IPS-11a (cell line): ENCODE results near the gene MAEA.
A peak's percentile ranks its signal among the peaks of the same experiment; 100 is the strongest.

Experiments used
- H3K4me3 ChIP-seq: one replicate; pipeline ENCODE4 v1.5.1; 2013; ENCODE audit warnings: low read depth, low read length, control low read depth

MAEA gene

GRCh38 chr4:1289207-1290164 is at the start of gene MAEA:
Gene MAEA, plus strand, starts transcription at chr4:1289891. Its CDS starts 23 bp downstream, at chr4:1289914.
- peak within 1 kb of the TSS; percentile 85 for H3K4me3 ChIP-seq

GRCh38 chr4:1239950-1240307 is 49.8 kb upstream of the MAEA start:
- no peak overlapping the region for H3K4me3 ChIP-seq

- H3K4me3 ChIP-seq = no peak overlapping the region
Observed at GRCh38 chr4:1240721-1241465, 48.8 kb upstream of the MAEA start.

DNA sequence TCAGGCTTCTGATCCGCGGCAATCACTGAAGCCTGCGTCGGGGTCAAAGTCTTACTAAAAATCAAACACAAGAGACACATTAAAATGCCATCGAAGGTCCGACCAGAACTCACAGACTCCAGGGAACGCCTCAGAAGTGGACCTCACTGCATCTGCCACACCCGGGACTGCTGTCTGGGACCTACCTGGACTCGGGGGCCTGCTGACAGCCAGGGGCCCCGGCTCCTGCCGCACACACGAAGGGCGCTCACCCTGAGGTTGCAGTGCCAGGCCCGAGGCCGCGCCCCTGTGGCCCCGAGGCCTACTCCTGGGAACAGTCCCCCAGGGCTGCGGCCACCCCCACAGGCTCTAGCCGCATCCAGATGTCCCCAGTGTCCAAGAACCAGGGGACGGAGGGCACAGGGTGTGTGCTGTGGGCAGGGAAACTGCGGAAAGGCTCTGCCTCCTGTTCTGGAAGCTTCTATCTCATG is 48.2 kb upstream of the MAEA start:
- no peak overlapping the region for H3K4me3 ChIP-seq

GRCh38 chr4:1241936-1242505 is 47.7 kb upstream of the MAEA start:
- no peak overlapping the region for H3K4me3 ChIP-seq

DNA sequence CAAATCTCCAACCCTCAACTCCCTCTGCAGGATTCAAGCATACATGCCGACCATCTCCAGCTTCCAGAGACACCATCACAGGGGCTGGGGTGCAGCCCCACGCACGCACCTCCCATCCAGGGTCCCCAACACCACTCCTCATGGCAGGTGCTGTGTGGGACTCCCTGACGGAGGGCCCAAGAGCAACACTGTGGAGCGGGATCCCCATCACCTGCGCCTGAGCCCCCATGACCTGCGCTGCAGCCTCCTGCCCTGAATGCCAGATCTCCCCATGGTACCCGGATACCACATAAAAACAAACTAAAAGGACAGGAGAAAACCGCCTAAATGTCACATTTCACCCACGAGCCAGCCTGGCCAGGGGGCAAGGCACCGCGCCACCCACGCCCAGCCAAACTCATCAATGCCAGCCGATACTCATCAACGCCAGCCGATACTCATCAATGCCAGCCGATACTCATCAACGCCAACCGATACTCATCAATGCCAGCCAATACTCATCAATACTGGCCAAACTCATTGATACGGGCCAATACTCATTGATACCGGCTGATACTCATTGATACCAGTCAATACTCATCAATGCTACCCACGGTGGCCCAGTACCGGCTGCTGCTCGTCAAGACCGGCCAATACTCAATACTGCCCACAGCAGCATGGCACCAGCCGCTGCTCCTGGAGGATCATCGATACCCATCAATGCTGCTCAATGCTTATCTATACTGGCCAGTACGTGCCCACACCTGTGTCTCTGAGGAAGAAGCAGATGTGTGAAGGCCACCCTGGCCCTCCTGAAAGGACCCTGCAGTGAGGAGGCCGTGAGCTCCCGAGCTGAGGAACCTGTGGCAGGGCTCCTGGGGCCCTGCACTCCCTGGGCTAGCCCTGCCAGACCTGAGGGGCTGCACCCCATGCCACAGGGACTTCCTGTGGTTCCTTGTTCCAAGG is 46.9 kb upstream of the MAEA start:
- H3K4me3 ChIP-seq = no peak overlapping the region

- H3K4me3 ChIP-seq = no peak overlapping the region
Observed at GRCh38 chr4:1243451-1244080, 46.1 kb upstream of the MAEA start.

- no peak overlapping the region for H3K4me3 ChIP-seq
Observed at GRCh38 chr4:1244081-1244977, 45.4 kb upstream of the MAEA start.

DNA sequence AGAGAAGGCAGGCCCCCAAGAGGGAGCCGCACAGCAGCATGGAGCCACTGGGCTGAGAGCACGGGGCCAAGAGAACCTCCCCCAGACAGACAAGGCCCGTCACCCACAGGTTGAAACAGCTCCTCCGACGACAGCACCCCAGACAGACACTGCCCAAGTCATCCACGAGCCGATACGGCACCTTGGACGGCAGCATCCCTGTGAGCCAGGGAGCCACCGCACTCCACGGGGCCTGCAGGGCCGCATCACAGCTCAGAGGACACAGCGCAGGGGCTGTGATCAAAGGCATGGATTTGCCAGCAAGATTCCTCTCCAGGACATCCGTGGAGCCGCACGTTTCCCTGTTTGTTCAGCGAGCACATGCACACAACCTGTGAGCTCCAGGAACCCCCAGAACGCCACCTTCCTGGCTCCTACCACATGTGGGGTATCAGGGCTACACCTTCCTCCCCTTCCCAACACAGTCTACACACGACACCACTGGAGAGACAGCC is 44.7 kb upstream of the MAEA start:
- H3K4me3 ChIP-seq = no peak overlapping the region

DNA sequence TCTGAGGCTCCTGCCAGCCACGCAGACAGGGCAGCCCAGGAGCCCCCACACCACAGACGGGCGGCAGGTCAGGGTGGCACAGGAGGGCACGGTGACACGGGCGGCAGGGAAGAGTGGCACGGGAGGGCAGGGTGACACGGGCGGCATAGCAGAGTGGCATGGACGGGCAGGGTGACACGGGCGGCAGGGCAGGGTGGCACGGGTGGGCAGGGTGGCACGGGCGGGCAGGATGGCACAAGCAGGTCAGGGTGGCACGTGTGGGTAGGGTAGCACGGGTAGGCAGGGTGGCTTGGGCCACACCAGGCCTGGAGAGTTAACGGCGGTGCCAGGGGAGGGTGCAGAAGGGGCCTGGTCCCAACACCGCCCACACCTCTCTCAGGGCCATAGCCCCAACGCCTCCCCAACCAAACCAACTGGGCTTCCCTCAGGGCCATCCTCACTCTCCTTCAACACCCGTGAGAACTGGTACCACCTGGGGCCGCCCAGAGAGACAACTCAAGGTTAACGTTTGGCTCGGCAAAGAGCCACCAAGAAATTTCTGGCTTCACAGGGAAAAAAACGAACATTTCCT is 44.1 kb upstream of the MAEA start:
- H3K4me3 ChIP-seq = no peak overlapping the region

GRCh38 chr4:1246111-1246881 is 43.4 kb upstream of the MAEA start:
- no peak overlapping the region for H3K4me3 ChIP-seq

DNA sequence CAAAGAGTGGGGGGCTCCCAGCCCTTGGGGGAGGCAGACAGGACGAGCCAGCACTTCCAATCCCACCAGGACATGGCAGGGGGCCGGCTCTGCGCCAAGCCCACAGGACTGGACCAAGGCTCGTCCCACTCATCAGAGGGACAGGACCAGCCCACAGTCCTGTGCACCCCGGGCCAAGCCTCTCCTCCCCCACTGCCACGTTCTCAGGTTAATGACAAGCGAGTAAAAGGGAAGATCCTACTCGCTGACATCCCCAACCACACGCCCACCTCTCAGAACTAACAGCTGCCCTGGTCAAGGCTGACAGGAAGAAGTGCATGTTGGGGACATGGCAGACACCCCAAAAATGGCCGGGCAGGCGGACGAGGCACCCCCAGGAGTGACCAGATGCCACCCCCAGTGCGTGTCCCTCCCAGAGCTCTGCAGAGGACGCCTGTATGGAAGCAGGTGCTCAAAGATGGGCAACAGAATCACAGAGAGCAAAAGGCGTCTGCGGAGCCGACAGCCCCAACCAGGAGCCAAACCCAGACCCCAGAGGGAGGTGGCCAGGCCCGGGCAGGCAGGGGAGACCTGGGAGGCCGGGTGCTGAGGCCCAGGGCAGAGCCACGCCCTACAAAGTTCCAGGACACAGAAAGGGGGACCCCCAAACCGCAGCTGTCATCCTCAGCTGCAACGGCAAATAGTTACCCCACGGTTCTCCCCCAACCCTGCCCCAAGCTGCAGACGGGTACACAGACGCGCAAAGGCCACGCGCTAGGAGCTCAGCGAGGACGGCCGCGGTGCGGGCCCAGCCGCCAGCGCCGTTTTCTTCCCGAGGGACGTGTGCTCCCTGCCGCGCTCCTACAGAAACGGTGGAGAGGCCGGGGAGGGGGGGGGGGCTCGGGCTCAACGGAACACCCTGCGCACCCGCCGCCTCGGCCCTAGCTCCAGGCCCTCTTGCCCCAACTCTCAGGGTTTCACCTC is 42.5 kb upstream of the MAEA start:
- H3K4me3 ChIP-seq = peak overlapping the region; percentile 69

DNA sequence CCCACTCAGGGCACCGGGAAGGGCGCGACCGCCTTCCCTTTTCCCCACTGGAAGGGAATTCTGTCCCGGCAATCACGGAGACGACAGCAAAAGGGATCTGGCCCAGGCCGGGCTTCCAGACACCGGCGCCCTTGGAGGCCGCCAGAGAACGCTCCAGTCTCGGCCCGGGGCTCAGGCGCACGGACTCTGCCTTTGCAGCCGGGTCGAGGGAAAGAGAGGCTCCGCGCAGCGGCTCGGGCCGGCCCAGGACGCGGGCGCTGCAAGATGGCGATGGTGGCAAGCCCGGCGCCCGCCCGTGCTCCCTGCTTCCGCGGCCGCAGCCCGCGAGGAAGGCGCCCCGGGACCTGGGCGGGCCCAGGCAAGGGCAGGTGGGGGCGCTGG is 41.8 kb upstream of the MAEA start:
- peak overlapping the region; percentile 69 for H3K4me3 ChIP-seq

DNA sequence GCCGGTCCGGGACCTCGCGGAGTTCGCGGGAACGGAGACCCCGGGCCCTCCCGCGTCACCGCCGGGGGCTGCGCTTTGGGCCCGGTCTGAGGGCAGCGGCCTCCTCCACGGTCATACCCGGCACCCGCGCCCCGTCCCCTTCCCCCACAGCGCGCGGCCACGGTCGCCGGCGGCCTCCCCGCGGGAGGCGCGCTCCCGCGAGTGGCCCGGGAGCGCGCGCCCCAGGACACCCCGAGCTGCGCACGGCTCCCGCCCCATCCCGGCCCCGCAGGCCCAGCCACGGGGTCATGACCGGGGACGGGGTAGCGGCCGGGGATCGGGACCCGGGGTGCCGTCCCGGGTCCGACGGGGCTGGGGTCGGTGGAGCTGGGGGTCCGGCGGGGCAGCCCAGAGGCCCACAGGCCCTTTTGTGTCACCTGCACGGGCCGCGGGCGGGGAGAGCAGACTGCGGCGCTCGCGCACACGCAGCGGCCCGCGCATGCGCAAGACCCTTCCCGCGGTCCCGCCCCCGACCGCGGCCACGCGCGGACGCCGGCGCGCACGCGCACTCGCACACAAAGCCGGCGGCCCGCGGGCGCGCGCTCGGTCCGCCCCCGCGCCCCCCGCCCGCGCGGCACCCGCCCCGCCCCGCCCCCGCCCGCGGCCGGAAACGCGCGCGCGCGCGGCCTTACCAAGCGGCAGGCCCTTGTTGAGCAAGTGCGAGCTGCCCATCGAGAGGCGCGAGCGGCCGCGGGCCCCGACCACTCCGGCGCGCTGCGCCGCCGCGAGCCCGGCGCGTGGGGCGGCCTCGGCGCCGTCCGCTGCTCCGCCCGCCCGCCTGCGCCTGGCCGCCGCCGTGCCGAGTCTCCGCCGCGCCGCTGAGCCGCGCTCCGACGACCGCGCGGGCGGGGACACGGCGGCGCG is 41.2 kb upstream of the MAEA start, which contains the start of gene CTBP1:
TSS of gene CTBP1 (minus strand) at position 886 of the 903 bp plus-strand sequence. CDS start 7,799 bp downstream, outside the sequence.
- H3K4me3 ChIP-seq = peak within 1 kb of the TSS; percentile 69

DNA sequence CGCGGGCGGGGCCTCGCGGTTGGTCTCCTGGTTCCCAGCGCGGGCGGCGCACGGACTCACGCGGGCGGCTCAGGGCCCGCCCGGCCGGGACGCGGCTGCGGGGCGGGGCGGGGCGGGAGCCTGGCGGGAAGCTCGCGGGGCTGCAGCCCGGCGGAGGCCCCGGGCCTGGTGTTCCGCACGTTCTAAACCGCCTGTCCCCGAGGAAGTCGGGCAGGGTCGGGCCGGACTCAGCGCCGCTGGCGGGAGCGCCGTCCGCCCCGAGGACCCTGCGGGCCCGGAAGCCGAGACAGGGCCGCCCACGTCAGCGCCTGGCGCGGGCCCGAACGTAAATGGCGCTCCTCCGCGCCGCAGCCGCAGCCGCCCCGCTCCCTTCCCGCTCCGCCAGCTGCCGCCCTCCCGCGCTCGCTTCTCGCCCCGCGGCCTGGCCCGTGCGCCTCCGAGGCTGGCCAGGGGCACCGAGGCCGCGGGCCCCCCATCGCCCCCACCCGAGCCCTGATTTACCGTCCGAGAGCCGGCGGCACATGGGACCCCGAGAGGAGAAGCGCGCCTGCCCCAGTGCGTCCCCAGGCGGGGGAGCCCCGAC is 40.5 kb upstream of the MAEA start:
- H3K4me3 ChIP-seq = peak overlapping the region; percentile 48
